ENCODE data around the gene S100PBP.

Gene S100PBP

GRCh38 chr1:32906654-32907053, 89.2 kb downstream of the S100PBP start:
- TF ChIP-seq REST (IDR thresholded peaks at IDR 0.05; ENCODE audit: insufficient read depth in 1 of 2, low read depth in 2 of 2, low read length in 2 of 2) (no peak), TAF1 (IDR thresholded peaks at IDR 0.05; ENCODE audit: borderline replicate concordance, insufficient read depth, low read length) (no peak), POLR2AphosphoS5 (IDR thresholded peaks at IDR 0.05; ENCODE audit: low read depth, low read length) (no peak), SIN3A (IDR thresholded peaks at IDR 0.05; ENCODE audit: borderline replicate concordance, insufficient read depth, low read length) (no peak), FOXP2 (optimal IDR thresholded peaks at IDR 0.05; ENCODE audit: borderline replicate concordance, extremely low read depth, extremely low read length, insufficient read depth) (no peak)

GRCh38 chr1:32907435-32907834, 90.0 kb downstream of the S100PBP start:
- TF ChIP-seq POLR2AphosphoS5 (IDR thresholded peaks at IDR 0.05; ENCODE audit: low read depth, low read length) = no peak
- TF ChIP-seq REST (IDR thresholded peaks at IDR 0.05; ENCODE audit: insufficient read depth in 1 of 2, low read depth in 2 of 2, low read length in 2 of 2) = 0 out of 4 replicates have a peak, but pooled peaks of 1 of the 2 experiments have one; percentile 23
